Stimulated activated CD4-positive, alpha-beta T cell treated with anti-CD3 and anti-CD28 coated beads, Interleukin-1b, Interleukin-23, amount 100 ng/mL, for 24 hours (primary cell): Measurements from ENCODE around the gene NF2.
"Not testable (repeated sequence)": the region's sequence is repeated elsewhere in the genome, so short reads cannot be mapped to it uniquely, and the experiment has no call there.

Source experiments
- DNase-seq, 4 experiments: peaks; one replicate each; pipeline ENCODE4 v3.0.0-alpha.2; 2020; ENCODE audit warnings: low read depth in 4 of 4, low spot score in 1 of 4

The NF2 gene

GRCh38 chr22:29596408-29596807, 7.0 kb upstream of the NF2 start:
- no peak for DNase-seq

GRCh38 chr22:29597871-29598683, 5.4 kb upstream of the NF2 start:
- DNase-seq, result not testable (repeated sequence)

- DNase-seq, result no peak
Measured at GRCh38 chr22:29598684-29599020, 4.8 kb upstream of the NF2 start.

- no peak for DNase-seq
Measured at GRCh38 chr22:29604076-29604360, 585 bp downstream of the NF2 start.

- no peak for DNase-seq
Measured at GRCh38 chr22:29605527-29605850, 2.1 kb downstream of the NF2 start.

GRCh38 chr22:29606320-29606719, 2.9 kb downstream of the NF2 start:
- no peak for DNase-seq

GRCh38 chr22:29607426-29607825, 4.0 kb downstream of the NF2 start:
- DNase-seq, result no peak

- DNase-seq, result no peak
Measured at GRCh38 chr22:29609139-29609538, 5.7 kb downstream of the NF2 start.

GRCh38 chr22:29610780-29611179, 7.3 kb downstream of the NF2 start:
- DNase-seq, result no peak

- no peak for DNase-seq
Measured at GRCh38 chr22:29615705-29616327, 12.4 kb downstream of the NF2 start.

GRCh38 chr22:29617922-29618629, 14.6 kb downstream of the NF2 start:
- DNase-seq, result no peak

GRCh38 chr22:29621761-29622526, 18.5 kb downstream of the NF2 start:
- no peak for DNase-seq

- no peak for DNase-seq
Measured at GRCh38 chr22:29623059-29623458, 19.6 kb downstream of the NF2 start.

GRCh38 chr22:29623553-29624169, 20.2 kb downstream of the NF2 start:
- no peak for DNase-seq

- no peak for DNase-seq
Measured at GRCh38 chr22:29625090-29625825, 21.8 kb downstream of the NF2 start.

- DNase-seq, result no peak
Measured at GRCh38 chr22:29626497-29627195, 23.2 kb downstream of the NF2 start.

- DNase-seq, result no peak
Measured at GRCh38 chr22:29627196-29627535, 23.7 kb downstream of the NF2 start.

GRCh38 chr22:29628996-29629902, 25.8 kb downstream of the NF2 start:
- no peak for DNase-seq

- no peak for DNase-seq
Measured at GRCh38 chr22:29629903-29630516, 26.6 kb downstream of the NF2 start.
